ENCODE measurements around the gene PDCD10.

The PDCD10 gene

DNA sequence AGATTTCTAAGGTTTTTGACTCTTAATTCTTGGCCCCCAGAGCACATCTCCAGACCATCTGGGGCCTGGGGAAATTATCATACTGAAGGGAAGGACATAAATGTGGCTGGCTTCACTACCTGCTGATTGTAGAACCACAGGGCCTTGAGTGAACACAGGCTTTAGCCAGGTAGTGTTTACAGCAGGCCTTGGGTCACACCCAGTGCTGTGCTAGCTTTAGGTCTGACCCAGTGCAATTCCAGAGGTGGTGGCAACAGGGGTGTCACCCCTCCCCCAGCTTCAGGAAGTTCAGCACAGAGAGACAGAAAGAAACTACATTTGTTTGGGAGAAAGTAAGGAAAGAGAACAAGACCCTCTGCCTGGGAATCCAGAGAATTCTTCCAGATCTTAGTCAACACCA, 24.1 kb downstream of the PDCD10 start:
- TF ChIP-seq, protein P1, sequence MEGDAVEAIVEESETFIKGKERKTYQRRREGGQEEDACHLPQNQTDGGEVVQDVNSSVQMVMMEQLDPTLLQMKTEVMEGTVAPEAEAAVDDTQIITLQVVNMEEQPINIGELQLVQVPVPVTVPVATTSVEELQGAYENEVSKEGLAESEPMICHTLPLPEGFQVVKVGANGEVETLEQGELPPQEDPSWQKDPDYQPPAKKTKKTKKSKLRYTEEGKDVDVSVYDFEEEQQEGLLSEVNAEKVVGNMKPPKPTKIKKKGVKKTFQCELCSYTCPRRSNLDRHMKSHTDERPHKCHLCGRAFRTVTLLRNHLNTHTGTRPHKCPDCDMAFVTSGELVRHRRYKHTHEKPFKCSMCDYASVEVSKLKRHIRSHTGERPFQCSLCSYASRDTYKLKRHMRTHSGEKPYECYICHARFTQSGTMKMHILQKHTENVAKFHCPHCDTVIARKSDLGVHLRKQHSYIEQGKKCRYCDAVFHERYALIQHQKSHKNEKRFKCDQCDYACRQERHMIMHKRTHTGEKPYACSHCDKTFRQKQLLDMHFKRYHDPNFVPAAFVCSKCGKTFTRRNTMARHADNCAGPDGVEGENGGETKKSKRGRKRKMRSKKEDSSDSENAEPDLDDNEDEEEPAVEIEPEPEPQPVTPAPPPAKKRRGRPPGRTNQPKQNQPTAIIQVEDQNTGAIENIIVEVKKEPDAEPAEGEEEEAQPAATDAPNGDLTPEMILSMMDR (IDR thresholded peaks at IDR 0.05; ENCODE audit: low read depth, low read length), result no peak
- no peak overlapping the region for H3K4me3 ChIP-seq (ENCODE audit: low read depth, low read length)
- H3K4me1 ChIP-seq, result no peaks in the 10 kb centered on the region
- peaks cover 8% of the 10 kb centered on the region for H3K36me3 ChIP-seq
- no peaks in the 10 kb centered on the region for H3K9me3 ChIP-seq
- DNase-seq, result no peak
- H3K27me3 ChIP-seq, result no peaks in the 10 kb centered on the region

DNA sequence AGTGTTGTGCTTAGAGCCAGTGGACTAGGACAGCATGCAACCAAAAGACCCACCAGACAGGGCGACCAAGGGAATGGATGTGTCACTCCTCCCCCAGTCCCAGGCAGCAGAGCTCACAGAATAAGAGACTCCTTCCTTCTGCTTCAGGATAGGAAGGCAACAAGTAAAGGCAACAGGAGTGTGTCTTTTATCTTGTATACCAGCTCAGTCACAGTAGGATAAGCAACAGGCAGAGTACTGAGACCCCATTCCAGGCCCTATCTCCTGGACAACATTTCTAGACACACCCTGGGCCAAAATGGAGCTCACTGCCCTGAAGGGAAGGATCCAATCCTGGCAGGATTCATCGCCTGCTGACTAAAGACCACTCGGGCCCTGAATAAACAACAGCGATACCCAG, 25.0 kb downstream of the PDCD10 start:
- no peak overlapping the region for H3K4me3 ChIP-seq (ENCODE audit: low read depth, low read length)
- peaks cover 8% of the 10 kb centered on the region for H3K36me3 ChIP-seq
- TF ChIP-seq, protein P1 (IDR thresholded peaks at IDR 0.05; ENCODE audit: low read depth, low read length), result no peak
- H3K9me3 ChIP-seq, result no peaks in the 10 kb centered on the region
- DNase-seq, result no peak
- H3K4me1 ChIP-seq, result no peaks in the 10 kb centered on the region
- H3K27me3 ChIP-seq, result no peaks in the 10 kb centered on the region

DNA sequence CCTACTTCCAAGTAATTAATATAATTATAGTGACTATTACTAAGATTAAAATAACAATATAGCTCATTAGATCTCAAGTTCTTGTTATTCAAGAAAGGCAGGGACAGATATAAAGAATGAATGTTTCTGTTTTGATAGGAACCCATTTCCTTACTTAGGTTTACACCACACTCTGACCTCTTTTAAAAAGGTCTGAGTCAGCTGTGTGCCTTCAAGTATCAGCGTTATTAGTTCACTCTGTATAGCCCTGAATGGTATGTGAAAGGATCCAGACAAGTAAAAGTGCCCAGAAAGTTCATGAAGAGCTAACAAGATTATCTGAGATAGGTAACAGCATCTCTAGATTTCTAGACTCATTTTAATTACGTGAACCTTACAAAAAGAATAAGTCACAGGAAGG, 28.9 kb downstream of the PDCD10 start:
- H3K36me3 ChIP-seq, result peaks cover 10% of the 10 kb centered on the region
- H3K4me3 ChIP-seq (ENCODE audit: low read depth, low read length), result no peak overlapping the region
- TF ChIP-seq, protein P1 (IDR thresholded peaks at IDR 0.05; ENCODE audit: low read depth, low read length), result no peak
- no peaks in the 10 kb centered on the region for H3K9me3 ChIP-seq
- H3K27me3 ChIP-seq, result no peaks in the 10 kb centered on the region
- H3K4me1 ChIP-seq, result no peaks in the 10 kb centered on the region
- DNase-seq, result no peak

DNA sequence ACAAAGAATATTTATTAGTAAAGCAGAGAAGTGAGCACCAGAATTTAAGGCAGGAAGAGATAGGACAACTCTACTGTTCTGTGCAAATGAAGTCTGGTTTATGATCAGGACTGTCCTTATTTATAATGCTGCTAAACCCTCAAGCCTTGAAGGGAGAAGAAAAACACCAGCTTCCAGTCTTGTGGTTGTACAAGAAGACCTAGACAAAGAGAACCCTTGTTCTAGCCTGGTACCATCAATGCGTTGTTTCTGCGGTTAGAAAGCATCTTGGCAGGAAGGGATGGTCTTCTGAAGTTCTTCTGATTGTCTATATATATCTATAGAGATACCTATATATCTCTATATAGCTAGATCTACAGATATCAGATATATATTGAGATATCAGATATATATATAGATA, 33.8 kb downstream of the PDCD10 start:
- no peaks in the 10 kb centered on the region for H3K27me3 ChIP-seq
- TF ChIP-seq, protein P1 (IDR thresholded peaks at IDR 0.05; ENCODE audit: low read depth, low read length), result no peak
- no peaks in the 10 kb centered on the region for H3K9me3 ChIP-seq
- no peaks in the 10 kb centered on the region for H3K4me1 ChIP-seq
- DNase-seq, result no peak
- no peak overlapping the region for H3K4me3 ChIP-seq (ENCODE audit: low read depth, low read length)
- peaks cover 12% of the 10 kb centered on the region for H3K36me3 ChIP-seq

DNA sequence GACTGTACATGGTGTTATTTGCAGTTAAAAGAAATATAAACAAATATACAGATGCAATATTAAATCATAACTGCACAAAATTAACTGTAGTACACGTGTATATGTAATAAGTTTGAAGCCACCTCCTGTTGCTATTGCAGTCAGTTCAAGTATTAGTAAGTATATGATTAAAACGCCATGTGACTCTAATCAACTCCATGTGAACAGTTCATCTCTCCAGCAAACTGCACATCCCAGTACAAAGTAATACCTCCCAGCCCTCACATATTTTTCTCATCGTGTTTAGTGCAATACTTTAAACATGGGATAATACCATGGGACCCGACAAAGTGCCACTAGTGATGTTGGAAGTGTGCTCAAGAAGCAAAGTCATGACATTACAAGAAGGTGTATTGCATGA, 34.6 kb downstream of the PDCD10 start:
- Histone ChIP-seq H3K9me3 (no peaks in the 10 kb centered on the region), H3K4me3 (ENCODE audit: low read depth, low read length) (no peak overlapping the region), H3K4me1 (no peaks in the 10 kb centered on the region), H3K27me3 (no peaks in the 10 kb centered on the region), H3K36me3 (peaks cover 14% of the 10 kb centered on the region)
- no peak for DNase-seq
- TF ChIP-seq, protein P1 (IDR thresholded peaks at IDR 0.05; ENCODE audit: low read depth, low read length), result no peak

DNA sequence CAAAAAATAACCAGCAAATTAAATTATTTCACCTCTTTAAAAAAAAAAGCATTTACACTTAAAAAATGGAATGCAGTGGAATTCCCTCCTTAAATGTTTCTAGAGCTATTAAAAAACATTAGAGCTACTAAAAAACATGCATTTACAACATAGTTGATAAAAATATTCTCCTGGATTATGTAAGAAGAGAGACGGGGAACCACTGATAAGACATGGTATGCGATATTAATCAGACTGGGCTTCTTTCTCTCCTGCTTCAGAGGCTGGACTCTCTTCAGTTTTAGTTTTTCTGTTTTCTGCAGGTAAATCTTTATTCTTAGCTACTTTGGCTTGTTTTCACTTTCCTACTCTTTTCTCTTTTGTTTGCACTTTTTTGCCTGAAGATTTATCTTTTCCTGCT, 40.6 kb downstream of the PDCD10 start:
- TF ChIP-seq, protein P1 (IDR thresholded peaks at IDR 0.05; ENCODE audit: low read depth, low read length), result no peak

More for the DNA sequence above, 40.6 kb downstream of the PDCD10 start:
- Histone ChIP-seq H3K36me3 (peaks cover 22% of the 10 kb centered on the region), H3K9me3 (no peaks in the 10 kb centered on the region), H3K4me3 (ENCODE audit: low read depth, low read length) (no peak overlapping the region), H3K27me3 (no peaks in the 10 kb centered on the region), H3K4me1 (no peaks in the 10 kb centered on the region)
- DNase-seq, result no peak
